ENCODE results near the gene AOPEP.

DNA sequence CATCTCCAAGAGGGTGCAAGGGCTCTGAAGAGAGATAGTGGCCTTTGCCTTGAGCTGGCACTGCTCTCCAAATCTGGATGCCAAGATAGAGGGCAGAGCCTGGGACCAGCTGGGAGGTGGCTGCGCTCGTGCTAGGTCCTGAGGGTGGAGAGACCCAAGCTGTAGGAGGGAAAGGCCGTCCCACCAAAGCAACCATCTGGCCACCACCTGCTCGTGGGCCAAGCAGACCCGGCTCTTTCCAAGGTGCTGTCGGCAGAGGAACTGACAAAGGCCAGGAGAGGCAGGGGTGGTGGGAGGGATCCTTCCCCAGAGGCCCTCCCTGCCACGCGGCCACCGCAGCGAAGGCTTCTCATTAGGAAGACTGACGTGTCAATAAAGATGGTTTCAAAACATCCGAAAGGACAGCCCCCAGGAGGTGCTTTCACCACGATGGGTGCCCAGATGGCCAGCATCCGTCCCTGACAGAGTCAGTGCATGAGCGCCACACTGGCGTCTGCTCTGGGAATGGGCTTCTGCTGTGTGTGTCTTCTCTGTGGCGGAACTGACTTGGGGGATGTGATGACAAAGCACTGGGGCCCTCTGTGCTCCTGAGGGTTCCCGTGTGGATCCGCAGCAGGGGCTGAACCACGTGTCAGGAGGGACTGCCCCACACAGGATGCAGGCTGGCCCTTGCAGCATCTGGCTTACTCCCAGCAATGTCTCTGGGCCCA is 377.5 kb downstream of the AOPEP start:
- TF ChIP-seq, protein P1, sequence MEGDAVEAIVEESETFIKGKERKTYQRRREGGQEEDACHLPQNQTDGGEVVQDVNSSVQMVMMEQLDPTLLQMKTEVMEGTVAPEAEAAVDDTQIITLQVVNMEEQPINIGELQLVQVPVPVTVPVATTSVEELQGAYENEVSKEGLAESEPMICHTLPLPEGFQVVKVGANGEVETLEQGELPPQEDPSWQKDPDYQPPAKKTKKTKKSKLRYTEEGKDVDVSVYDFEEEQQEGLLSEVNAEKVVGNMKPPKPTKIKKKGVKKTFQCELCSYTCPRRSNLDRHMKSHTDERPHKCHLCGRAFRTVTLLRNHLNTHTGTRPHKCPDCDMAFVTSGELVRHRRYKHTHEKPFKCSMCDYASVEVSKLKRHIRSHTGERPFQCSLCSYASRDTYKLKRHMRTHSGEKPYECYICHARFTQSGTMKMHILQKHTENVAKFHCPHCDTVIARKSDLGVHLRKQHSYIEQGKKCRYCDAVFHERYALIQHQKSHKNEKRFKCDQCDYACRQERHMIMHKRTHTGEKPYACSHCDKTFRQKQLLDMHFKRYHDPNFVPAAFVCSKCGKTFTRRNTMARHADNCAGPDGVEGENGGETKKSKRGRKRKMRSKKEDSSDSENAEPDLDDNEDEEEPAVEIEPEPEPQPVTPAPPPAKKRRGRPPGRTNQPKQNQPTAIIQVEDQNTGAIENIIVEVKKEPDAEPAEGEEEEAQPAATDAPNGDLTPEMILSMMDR (IDR thresholded peaks at IDR 0.05), result no peak
- no peak for TF ChIP-seq POLR2A (IDR thresholded peaks at IDR 0.05)
